Left ventricle myocardium inferior (tissue), 1 donor: Measurements from ENCODE around the gene LXN. TPM values are rescaled to one million over a fixed set of nuclear protein-coding genes. Genes with fewer than 3 reads are reported as not detected.

Experiments
- DNase-seq: peaks from one replicate; pipeline ENCODE4 v3.0.0-alpha.2; 2020
- H3K27ac ChIP-seq: fragments of 200-600 bp; replicated peaks from 2 replicates; pipeline ENCODE4 v1.8.0; 2021
- H3K27me3 ChIP-seq: fragments of 200-600 bp; 2 replicates; pipeline ENCODE4 v1.8.0; 2021; ENCODE audit warnings: low read depth
- H3K36me3 ChIP-seq: fragments of 200-600 bp; 2 replicates; pipeline ENCODE4 v1.8.0; 2021
- H3K4me1 ChIP-seq: fragments of 200-600 bp; 2 replicates; pipeline ENCODE4 v1.8.0; 2021
- H3K4me3 ChIP-seq: fragments of 200-600 bp; 2 replicates; pipeline ENCODE4 v1.8.0; 2021; ENCODE audit warnings: mild to moderate bottlenecking, moderate library complexity
- H3K9me3 ChIP-seq: fragments of 200-600 bp; replicated peaks from 2 replicates; pipeline ENCODE4 v1.8.0; 2021
- intact Hi-C: fragments of 100-400 bp; cut with micrococcal nuclease; formaldehyde crosslinking; loops from one replicate; pipeline ENCODE4 v1.11.0; 2022
- long read RNA-seq: library from polyadenylated mRNA; unstranded; transcript quantifications from one replicate; pipeline ENCODE4 v2.0.0, GENCODE V29; 2021
- total RNA-seq: library from RNA; stranded (reverse); fragmentation: NEBNext Ultra II Directional; extraction: Animal tissue kit (Norgen Biotek cat#: 25700); gene quantifications from one replicate; pipeline ENCODE4 v1.2.1, GENCODE V29; 2021
- TF ChIP-seq, protein P1 (sequence below): fragments of 200-600 bp; IDR thresholded peaks from 2 replicates; pipeline ENCODE4 v1.8.0; 2021; ENCODE audit warnings: antibody characterized with exemption, mild to moderate bottlenecking, borderline replicate concordance
- donor health status: DM: no; HTN: yes; CAD: no; lungs with severe emphysema.

Gene LXN, protein sequence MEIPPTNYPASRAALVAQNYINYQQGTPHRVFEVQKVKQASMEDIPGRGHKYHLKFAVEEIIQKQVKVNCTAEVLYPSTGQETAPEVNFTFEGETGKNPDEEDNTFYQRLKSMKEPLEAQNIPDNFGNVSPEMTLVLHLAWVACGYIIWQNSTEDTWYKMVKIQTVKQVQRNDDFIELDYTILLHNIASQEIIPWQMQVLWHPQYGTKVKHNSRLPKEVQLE
- total RNA-seq, result 3.2 TPM
- long read RNA-seq, partial matches to known transcripts, result 0 of 1 reads
- long read RNA-seq, other reads (novel, unspliced or antisense), result 1 of 1 reads

DNA sequence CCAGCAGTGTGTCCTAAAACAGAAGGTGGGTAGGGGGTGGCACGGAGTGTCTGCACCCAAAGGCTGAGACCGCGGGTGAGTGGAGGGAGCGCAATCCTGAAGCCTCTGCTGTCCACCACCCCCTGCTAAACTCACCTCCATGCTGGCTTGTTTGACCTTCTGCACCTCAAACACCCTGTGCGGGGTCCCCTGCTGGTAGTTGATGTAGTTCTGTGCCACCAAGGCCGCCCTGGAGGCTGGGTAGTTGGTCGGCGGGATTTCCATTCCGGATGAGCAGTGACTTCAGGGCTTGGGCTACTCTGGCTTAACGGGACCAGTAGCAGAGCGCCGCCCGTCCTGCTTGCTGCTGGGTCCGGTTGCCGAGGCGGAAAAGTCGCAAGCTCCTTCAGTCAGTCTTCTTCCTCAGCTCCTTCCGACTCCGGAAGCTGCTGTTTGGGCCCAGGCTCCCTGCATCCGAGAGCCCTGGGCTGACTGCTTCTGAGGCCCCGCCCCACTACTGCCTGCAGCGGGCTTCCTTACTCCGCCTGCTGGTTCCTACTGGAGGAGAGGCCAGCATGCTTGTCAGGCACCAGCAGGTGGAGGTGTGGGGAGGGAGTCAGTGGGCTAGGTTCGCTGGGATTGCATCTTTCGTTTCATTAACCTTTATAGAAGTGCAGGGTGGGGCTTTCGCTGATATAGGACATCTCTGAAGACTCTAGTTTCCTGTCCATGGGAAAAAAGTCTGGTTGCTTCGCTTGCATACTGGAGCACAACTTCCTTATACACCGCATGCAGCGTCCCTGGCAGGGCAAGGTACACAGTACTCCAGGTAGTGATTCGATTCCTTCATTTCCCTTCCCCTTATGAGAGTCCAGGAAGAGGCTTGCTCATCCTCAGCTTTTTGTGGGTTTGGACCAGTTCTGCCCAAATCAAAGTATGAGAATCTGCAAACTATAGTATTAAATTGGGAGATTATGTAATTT, at the start of gene LXN:
Gene LXN, minus strand, starts transcription at position 434 of the 962 bp plus-strand sequence. Its CDS starts 170 bp downstream, at position 264.
- Histone ChIP-seq H3K36me3 (peaks cover 21% of the 10 kb centered on the region), H3K27ac (peak within 1 kb of the TSS; percentile 80), H3K4me3 (peak within 1 kb of the TSS; percentile 68), H3K27me3 (no peaks in the 10 kb centered on the region), H3K9me3 (no peaks in the 10 kb centered on the region), H3K4me1 (peaks cover 24% of the 10 kb centered on the region)
- intact Hi-C loops, result loop anchor here (10.0 kb wide), 1 partner anchor 52 kb away; no protein-coding TSS in a partner anchor
- peak; percentile 84 for DNase-seq
- TF ChIP-seq, protein P1, sequence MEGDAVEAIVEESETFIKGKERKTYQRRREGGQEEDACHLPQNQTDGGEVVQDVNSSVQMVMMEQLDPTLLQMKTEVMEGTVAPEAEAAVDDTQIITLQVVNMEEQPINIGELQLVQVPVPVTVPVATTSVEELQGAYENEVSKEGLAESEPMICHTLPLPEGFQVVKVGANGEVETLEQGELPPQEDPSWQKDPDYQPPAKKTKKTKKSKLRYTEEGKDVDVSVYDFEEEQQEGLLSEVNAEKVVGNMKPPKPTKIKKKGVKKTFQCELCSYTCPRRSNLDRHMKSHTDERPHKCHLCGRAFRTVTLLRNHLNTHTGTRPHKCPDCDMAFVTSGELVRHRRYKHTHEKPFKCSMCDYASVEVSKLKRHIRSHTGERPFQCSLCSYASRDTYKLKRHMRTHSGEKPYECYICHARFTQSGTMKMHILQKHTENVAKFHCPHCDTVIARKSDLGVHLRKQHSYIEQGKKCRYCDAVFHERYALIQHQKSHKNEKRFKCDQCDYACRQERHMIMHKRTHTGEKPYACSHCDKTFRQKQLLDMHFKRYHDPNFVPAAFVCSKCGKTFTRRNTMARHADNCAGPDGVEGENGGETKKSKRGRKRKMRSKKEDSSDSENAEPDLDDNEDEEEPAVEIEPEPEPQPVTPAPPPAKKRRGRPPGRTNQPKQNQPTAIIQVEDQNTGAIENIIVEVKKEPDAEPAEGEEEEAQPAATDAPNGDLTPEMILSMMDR, result peak; percentile 71

DNA sequence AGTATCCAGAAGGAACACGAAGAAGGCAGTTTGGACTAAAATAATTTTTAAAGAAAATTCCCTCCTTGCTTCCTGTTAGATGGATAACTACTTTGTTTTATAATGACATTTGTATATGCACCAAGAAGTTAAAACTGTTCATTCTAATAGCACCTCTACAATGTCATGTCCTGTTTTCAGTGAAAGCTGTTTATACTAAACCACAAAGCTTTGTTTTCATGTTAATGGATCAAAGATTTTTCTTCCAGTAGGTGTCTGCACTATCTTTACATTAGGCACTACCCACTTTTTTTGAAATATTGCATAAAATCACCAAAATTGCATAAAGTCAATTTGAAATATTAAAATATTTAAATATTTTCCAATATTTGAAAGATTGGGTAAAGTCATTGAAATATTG, 49.7 kb upstream of the LXN start:
- Histone ChIP-seq H3K4me1 (peaks cover 55% of the 10 kb centered on the region), H3K36me3 (no peaks in the 10 kb centered on the region), H3K27me3 (no peaks in the 10 kb centered on the region), H3K9me3 (no peaks in the 10 kb centered on the region), H3K27ac (no peak overlapping the region), H3K4me3 (no peak overlapping the region)
- TF ChIP-seq, protein P1, result no peak
- no peak for DNase-seq
- intact Hi-C loops, result loop anchor here (10.0 kb wide), 1 partner anchor 47 kb away; the partner anchor contains the start of gene LXN

DNA sequence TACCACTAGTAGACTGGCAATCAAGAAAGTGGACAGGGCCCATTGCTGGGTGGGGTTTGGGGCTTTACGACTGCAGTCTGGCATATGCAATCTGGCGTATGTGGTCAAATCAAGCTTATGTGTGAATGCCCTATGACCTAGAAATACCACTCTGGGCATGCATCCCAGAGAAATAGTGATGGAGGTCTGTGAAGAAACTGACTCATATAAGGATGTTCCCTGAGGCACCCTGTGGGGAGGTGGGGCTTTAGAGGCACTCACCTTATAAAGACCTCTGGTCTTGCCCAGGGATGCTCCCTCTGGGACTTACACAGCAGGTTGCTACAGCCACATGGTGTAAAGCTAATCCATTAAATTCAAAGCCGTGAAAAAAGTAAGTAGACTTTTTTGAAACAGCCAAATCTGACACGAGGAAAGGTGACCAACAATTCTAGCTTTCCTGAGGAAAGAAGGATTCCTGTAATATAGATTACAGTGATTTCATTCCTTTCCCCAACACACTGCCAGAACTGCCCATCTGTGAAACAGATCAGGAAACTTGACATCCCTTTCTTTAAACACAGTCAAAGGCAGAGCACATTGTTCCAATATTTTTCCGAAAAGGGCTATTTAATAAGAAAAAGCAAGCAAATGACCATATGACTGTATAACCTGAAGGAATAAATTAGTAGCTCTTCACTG, 46.2 kb upstream of the LXN start:
- H3K36me3 ChIP-seq, result no peaks in the 10 kb centered on the region
- no peak overlapping the region for H3K4me3 ChIP-seq
- no peak for DNase-seq
- H3K27me3 ChIP-seq, result no peaks in the 10 kb centered on the region
- H3K4me1 ChIP-seq, result peaks cover 40% of the 10 kb centered on the region
- H3K9me3 ChIP-seq, result no peaks in the 10 kb centered on the region
- H3K27ac ChIP-seq, result no peak overlapping the region
- intact Hi-C loops, result no loop called here
- TF ChIP-seq, protein P1, result no peak

DNA sequence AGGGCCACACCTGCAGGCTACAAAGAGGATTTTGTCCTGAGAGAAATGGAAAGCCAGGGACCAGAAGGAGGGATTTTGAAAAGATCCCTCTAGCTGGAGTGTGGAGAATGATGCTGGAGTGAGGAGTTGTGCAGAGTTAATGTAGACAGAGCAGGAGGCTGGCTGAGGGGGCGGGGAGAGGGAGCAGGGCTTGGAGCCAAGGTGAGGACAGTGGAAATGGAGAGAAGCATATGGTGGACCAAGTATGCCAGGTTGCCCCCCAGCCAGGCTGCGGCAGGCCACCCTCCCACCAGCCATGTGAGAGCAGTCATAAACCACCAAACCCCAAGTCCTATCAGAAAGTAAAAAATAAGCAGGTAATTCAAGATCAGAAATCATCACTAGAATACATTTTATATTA, 45.1 kb upstream of the LXN start:
- TF ChIP-seq, protein P1, result no peak
- Histone ChIP-seq H3K27me3 (no peaks in the 10 kb centered on the region), H3K9me3 (no peaks in the 10 kb centered on the region), H3K4me1 (peaks cover 46% of the 10 kb centered on the region), H3K4me3 (no peak overlapping the region), H3K36me3 (no peaks in the 10 kb centered on the region), H3K27ac (no peak overlapping the region)
- no peak for DNase-seq
- intact Hi-C loops, result no loop called here

- TF ChIP-seq, protein P1, result no peak
- Histone ChIP-seq H3K27ac (peak overlapping the region; percentile 61), H3K4me1 (peaks cover 53% of the 10 kb centered on the region), H3K9me3 (no peaks in the 10 kb centered on the region), H3K27me3 (no peaks in the 10 kb centered on the region), H3K4me3 (no peak overlapping the region), H3K36me3 (peaks cover 15% of the 10 kb centered on the region)
- peak; percentile 37 for DNase-seq
- intact Hi-C loops, result no loop called here
Measured at GRCh38 chr3:158713094-158713499, 40.6 kb upstream of the LXN start.
